HG02759 (cell line): ENCODE results near the gene MBD3L2.
"Not testable (repeated sequence)": the region's sequence is repeated elsewhere in the genome, so short reads cannot be mapped to it uniquely, and the experiment has no call there.

Experiments used
- ATAC-seq: cut with Tn5 transposase; IDR thresholded peaks from one replicate; pipeline ENCODE4 v1.9.1; 2021; ENCODE audit warnings: mild to moderate bottlenecking, moderate library complexity; ENCODE audit not compliant: unreplicated experiment

The MBD3L2 gene

DNA sequence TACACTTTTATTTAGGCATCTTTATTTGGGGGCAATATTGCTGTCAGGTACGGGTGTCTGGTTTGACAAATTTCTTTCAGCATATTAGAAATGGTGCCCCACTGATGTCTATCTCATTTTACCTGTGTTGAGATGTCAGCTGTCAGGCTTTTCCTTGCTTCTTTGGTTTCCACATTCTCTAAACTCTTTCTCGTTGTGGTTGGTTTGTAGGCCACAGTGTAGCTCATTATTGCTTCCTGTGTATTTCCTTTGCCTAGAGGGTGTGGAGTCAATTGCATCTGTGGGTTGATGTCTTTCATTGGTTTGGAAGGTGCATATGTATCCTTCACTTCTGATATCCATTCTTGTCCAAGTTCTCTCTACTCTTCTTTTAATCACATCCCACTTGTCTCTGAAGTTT, 10.9 kb downstream of the MBD3L2 start:
- ATAC-seq = not testable (repeated sequence)

GRCh38 chr19:7063339-7063738, 14.2 kb downstream of the MBD3L2 start:
- ATAC-seq = no peak

GRCh38 chr19:7063764-7064418, 14.8 kb downstream of the MBD3L2 start:
- ATAC-seq = no peak

- not testable (repeated sequence) for ATAC-seq
These were observed 18.0 kb downstream of the MBD3L2 start for GRCh38 chr19:7067122-7067521.

DNA sequence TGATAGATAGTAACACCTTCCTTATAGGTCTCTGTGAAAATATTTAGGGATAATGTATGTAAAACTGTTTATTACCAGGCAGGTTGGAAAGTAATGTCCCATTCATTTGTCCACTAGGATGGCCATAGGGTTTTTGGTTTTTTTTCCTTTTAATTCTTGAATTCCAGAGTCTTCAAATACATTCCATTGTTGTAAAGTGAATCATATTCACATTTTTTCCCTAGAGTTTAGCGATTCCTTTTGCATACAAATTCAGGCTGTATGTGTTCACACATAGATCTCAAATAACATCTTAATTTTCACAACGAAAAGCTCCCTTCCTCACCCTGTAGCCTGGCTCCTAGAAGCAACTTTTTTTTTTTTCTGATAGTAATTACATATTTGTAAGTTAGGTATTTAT, 18.6 kb downstream of the MBD3L2 start:
- no peak for ATAC-seq

DNA sequence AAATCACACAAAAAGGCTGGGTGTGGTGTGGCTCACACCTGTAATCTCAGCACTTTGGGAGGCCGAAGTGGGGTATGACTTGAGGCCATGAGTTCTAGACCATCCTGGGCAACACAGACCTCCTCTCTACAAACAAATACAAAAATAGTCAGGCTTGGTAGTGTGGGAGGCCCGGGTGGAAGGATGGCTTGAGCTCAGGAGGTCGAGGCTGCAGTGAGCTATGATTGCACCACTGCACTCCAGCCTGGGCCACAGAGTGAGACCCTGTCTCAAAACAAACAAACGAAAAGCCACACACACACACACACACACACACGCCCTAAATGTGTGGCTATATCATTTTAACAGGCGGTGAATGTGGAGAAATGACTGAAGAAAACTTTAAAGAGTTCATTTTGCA, 19.5 kb downstream of the MBD3L2 start:
- no peak for ATAC-seq

GRCh38 chr19:7069042-7069903, 20.2 kb downstream of the MBD3L2 start, which contains the start of gene ZNF557:
ZNF557 (plus strand) TSS chr19:7069703; CDS start chr19:7075075, 5,372 bp downstream.
- peak; percentile 92 for ATAC-seq

GRCh38 chr19:7069904-7070226, 20.7 kb downstream of the MBD3L2 start:
- ATAC-seq = no peak

- no peak for ATAC-seq
These were observed 23.4 kb downstream of the MBD3L2 start for GRCh38 chr19:7072541-7072940.

GRCh38 chr19:7074705-7075282, 25.7 kb downstream of the MBD3L2 start:
- no peak for ATAC-seq

DNA sequence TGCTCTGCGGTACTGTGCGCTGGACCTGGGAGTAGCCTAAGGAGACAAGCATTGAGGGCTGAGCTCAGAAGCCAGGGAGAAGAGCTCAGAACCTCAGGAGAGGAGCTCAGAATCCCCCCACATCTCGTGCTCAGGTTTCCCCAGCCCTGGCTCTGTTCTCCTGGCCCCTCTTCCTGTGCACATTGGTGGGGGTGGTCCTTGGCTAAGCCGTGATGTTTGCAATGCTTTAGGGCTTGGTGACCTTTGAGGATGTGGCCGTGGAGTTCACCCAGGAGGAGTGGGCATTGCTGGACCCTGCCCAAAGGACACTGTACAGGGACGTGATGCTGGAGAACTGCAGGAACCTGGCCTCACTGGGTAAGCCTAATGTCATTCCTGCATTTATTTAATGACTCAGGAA, 27.0 kb downstream of the MBD3L2 start:
- ATAC-seq = no peak

DNA sequence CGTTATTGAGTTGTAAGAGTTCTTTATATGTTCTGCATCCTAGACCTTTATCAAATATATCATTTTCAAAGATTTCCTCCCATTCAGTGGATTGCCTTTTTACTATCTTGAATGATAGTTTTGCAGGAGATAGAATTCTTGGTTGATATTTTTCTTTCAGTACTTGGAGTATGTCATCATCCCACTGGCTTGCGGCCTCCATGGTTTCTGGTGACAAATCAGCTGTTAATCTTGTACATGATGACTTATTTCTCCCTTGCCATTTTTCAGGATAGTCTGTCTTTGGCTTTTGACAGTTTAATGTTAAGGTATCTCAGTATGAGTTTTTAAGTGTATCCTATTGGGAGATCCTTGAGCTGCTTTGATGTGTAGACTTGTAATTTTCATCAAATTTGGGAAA, 28.9 kb downstream of the MBD3L2 start:
- no peak for ATAC-seq

GRCh38 chr19:7083076-7083956, 34.2 kb downstream of the MBD3L2 start:
- no peak for ATAC-seq

- no peak for ATAC-seq
These were observed 39.9 kb downstream of the MBD3L2 start for GRCh38 chr19:7088999-7089398.

GRCh38 chr19:7098096-7098495, 49.0 kb downstream of the MBD3L2 start:
- no peak for ATAC-seq

DNA sequence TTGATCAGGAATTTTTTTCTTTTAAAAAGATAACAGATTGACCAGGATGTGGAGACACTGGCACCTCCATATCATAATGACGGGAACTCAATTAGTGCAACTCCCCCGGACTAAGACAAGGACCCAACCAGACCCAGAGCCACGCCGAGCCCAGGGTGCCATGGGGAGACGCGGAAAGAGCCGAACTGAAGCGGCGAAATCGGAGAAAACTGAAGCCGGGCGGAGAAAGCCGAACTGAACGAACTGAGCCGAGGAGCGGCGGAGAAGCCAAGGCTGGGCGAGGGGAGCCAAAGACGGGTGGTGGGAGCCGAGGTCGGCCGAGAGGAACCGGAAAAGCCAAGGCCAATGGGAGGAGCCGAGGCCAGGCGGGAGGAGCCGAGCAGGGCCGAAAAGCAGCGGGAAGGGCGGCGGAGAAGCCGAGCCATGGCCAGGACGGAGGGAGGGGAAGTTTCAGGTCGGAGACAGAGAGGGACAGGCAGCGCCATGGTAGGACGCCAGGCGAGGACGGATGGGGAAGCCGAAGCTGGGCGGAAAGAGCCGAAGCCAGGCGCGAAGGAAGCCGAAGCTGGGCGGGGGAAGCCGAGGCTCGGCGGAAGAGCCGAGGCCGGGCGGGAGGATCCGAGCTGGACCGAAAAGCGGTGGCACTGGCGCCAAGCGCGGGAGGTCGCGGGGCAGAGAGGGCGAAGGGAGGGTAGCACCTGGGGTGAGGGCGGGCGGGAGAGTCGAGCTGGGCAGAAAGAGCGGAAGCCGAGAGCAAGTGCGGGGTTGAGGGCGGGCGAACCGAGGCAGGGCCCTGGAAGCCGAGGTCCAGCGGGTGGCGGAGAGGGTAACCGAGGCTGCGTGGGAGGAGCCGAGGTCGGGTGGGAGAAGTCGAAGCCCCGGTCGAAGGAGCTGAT, 49.8 kb downstream of the MBD3L2 start:
- peak; percentile 88 for ATAC-seq

DNA sequence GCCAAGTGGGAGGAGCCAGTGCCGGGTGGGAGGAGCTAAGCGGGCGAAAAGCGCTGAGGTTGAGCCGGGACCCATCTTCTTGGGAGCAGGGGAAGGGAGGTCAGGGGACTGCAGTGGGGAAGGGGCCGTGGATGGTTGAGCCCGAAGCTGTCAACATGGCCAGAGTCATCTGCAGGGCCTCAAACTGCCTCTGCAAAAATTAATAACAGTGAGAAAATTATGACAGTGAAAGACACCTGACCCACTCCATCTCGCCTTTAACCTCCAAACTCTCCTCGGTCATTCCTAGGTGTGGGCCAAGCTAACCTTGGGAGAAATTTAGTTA, 50.4 kb downstream of the MBD3L2 start:
- ATAC-seq = no peak
